GM18519 (cell line): ENCODE measurements around the gene OR4D1.

Experiments
- ATAC-seq: cut with Tn5 transposase; IDR thresholded peaks from one replicate; pipeline ENCODE4 v1.9.1; 2021; ENCODE audit warnings: mild to moderate bottlenecking, moderate library complexity; ENCODE audit not compliant: unreplicated experiment, low FRiP score

Gene OR4D1

DNA sequence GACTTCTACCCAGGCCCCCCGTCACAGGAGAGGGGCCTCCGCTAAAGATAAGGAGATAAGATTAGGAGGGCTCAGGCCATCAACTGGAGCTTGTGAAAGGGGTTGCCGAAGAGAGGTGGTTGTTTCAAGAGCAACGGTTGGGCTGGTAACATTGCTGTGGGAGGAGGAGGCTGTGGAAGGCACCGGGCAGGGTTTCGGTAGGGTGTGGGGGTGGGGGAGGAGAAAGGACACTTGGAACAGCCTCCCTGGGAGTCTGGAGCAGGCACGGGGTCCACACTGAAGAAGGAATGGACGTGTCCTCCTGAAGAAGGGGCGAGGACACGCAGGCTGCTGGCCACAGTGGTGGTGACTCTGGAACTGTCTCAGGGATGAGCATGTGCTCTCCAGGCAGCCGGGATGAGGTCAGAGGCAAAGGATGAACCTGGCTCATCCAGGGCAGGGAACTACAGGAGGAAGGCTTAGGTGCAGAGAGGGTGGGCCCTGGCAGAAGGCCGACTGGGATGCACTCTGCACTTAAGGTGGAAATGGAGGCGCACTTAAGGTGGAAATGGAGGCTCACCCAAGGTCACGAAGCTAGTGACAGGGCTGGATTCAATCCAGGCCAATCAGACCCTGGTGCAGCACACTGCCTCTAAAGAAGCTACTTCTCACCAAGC, 43.2 kb downstream of the OR4D1 start:
- ATAC-seq, result no peak

DNA sequence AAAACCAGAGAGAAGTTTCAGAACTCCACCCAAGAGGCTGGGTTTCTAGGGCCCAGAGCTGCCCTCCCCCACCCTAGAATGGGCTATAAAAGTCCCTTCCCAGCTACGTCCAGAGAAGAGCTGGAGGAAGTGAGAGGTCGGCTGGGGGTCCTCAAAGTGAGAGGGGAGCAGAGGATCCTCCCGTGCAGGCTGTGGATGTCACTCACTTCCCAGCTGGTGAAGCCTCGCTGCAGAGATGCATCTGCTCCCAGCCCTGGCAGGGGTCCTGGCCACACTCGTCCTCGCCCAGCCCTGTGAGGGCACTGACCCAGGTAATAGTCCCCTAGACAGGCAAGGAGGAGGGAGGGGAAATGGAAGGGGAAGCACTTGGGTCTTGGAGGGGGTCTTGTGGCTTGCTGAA, 44.4 kb downstream of the OR4D1 start, which contains the start of gene EPX:
Gene EPX, plus strand, starts transcription at position 115 of the 400 bp plus-strand sequence. Its CDS starts 121 bp downstream, at position 236.
- ATAC-seq, result no peak

DNA sequence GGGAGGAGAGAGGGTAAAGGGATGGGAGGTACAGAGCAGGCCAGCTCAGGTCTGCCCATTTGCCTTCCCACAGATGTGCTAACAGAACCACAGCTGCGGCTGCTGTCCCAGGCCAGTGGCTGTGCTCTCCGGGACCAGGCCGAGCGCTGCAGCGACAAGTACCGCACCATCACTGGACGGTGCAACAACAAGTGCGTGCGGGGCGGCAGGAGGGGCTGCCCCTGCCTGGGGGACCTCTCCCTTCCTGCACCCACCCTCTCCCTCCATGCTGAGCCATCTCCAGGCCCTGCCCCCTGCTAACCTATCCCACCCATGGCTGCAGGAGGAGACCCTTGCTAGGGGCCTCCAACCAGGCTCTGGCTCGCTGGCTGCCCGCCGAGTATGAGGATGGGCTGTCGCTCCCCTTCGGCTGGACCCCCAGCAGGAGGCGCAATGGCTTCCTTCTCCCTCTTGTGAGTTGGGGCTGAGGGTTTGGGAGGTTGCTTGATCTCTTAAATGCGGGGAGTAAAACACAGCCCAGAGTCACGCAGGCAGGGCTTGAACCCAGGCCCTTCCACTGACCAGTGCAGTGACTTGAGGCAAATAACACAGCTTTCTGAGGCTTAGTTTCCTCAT, 45.6 kb downstream of the OR4D1 start:
- no peak for ATAC-seq

DNA sequence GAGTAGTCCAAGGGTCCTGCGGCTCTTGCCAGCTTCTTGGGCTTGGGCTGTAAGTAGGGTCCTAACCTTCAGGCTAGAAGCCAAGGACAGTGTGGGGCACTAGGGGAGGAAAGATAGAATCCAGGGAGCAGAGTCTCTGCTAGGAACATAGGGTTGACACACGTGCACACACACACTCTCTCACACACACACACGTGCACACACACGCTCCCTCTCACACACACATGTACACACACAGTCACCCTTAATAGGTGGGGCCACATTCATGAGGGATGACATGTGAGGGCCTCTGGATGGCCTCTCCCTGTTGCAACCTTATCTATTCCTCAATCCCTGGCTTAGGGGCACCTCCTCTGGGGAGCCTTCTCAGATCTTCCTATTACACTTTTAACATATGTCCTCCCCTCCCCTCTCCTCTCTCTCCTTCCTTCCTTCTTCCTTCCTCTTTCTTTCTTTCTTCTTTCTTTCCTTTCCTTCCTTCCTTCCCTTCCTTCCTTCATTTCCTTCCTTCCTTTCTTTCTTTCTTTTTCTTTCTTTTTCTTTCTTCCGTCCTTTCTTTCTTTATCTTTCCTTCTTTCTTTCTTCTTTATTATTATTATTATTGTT, 47.4 kb downstream of the OR4D1 start:
- no peak for ATAC-seq

DNA sequence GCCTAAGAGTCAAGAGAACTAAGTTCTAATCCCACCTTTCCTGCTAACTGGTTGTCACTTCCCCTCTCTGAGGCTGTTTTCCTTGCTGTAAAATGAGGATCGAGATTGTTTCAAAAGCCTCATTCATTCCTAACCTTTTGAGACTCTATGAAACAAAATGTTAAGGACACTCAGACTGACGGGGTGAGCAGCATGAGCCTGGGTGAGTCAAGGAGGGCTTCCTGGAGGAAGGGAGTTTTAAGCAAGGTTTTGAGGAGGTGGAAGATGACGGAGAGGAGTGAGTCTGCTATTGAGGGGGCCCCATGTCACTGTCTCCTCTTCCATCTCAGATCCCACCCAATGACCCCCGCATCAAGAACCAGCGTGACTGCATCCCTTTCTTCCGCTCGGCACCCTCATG, 48.4 kb downstream of the OR4D1 start:
- ATAC-seq, result no peak

DNA sequence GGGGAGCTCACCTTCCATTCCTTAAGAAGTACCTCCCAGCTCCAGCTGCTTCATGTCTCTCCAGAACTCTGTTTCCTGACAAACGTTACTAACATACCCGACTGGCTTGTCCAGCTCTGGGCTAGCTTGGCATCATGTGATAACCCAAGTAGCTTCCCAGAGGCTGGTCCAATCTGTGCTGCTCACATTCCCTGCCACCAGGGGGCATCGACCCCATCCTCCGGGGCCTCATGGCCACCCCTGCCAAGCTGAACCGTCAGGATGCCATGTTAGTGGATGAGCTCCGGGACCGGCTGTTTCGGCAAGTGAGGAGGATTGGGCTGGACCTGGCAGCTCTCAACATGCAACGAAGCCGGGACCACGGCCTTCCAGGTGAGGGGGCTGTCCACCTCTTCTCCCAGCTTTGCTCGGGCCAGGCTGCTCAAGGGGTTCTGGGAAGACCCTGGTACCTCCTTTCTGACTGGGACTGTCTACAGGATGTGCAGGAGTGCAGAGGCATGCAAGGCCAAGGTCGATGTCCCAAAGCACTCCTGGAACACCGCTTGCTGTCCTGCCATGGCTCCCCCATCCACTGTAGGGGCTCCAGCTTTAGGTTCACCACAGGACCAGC, 51.9 kb downstream of the OR4D1 start:
- no peak for ATAC-seq

DNA sequence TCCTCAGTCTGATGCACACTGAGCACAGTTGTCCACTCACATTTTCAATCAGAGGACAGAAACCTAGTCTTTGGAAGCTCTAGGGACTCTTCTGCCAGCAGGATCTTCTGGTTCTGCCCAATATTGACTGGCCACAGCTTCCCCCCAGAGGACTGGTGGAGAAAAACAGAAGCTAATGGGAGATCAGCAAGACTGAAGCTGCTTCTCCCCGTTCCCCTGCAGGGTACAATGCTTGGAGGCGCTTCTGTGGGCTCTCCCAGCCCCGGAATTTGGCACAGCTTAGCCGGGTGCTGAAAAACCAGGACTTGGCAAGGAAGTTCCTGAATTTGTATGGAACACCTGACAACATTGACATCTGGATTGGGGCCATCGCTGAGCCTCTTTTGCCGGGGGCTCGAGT, 54.7 kb downstream of the OR4D1 start:
- no peak for ATAC-seq

DNA sequence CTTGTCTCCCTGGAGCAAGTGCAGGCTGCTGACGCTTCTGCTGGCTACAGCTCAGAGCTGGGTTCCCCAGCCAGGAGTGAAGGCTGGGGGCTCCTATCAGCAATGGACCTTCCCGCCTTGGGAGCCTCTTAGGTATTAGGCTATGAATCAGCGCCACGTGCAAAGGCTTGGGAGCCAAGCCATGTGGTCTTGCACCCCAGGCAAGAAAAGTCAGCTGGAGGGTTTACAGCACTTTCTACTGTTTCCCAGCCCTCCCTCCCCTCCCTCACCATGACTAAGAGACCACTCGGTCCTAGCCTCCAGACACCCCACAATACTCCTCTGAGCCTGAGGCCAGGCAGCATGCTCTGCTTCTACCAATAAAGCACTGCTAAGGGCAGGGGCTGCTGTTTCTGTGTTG, 56.6 kb downstream of the OR4D1 start:
- ATAC-seq, result no peak

DNA sequence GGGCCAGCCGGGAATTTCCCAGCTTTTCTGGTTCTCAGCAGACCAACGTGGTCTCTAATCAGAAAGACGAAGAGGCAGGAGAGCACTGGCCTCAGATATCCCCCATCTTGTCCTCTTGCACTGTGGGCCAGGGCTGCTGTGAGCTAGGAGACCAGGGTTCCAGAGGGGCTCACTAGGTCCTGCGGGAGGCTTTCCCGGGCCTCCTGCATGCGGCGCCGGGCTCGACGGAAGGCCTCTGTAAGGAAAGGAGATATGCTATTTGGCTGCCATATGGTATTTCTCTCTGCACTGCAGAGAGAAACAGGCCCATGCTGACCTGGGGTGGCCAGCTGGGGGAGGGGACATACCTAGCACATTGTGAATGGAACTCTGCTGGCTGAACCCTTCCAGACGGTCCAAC, 57.8 kb downstream of the OR4D1 start:
- no peak for ATAC-seq

DNA sequence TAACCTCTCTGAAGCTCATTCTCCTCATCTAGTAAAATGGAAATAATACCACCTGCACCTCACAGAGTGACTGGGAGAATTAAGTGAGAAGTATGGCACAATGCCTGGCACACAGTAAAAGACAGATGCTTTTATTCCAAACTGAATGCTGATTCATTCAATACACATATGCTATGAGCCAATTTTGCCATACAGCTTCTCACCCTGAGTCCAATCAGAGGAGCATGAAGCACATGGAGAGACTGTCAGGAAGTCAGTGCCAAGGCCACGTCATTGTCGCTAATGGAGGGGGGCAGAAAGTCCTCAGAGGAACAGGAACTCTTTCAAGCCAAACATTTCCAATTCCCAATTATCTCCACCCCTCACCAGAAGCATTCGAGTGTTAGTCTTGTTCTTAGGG, 59.3 kb downstream of the OR4D1 start:
- ATAC-seq, result no peak

DNA sequence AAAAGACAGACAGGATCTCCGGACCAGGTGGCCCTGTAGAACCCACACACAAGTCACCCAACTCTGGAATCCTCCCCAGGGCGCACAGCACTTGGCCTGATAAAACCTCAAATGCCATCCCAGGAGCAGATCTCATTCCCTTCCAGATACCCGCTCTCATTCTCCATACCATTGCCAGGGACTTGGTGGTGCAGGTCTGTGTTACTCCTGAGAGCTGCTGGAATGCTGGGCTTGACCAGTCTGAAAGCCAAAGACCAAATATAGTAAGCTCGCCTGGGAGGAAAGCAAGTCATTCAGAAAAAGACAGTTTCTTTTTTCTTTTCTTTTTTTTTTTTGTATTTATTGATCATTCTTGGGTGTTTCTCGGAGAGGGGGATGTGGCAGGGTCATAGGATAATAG, 60.2 kb downstream of the OR4D1 start:
- no peak for ATAC-seq
